DND-41 (cell line): ENCODE results near the gene GALNTL6.

ENCODE experiments used
- ATAC-seq: fragments of 200-7000 bp; cut with Tn5 transposase; 3 replicates; pipeline ENCODE4 v1.9.1; 2021; ENCODE audit warnings: low read depth; ENCODE audit not compliant: insufficient read depth
- DNase-seq: peaks from one replicate; pipeline ENCODE4 v3.0.0-alpha.2; 2020
- H2AFZ ChIP-seq: 2 replicates; pipeline ENCODE4 v1.6.0; 2012; ENCODE audit warnings: low read depth, low read length
- H3K27ac ChIP-seq: 2 replicates; pipeline ENCODE4 v1.5.1; 2012; ENCODE audit warnings: low read length, inconsistent platforms
- H3K27me3 ChIP-seq: fragments of 200-600 bp; sonication (generic); 2 replicates; pipeline ENCODE4 v1.6.0; 2012; ENCODE audit warnings: low read length, mild to moderate bottlenecking, inconsistent platforms; ENCODE audit not compliant: insufficient read depth, poor library complexity
- H3K36me3 ChIP-seq: 2 replicates; pipeline ENCODE4 v1.5.1; 2012; ENCODE audit warnings: low read length, inconsistent platforms; ENCODE audit not compliant: insufficient read depth
- H3K4me1 ChIP-seq: 2 replicates; pipeline ENCODE4 v1.5.1; 2012; ENCODE audit warnings: mild to moderate bottlenecking, low read length; ENCODE audit not compliant: insufficient read depth
- H3K4me2 ChIP-seq: 2 replicates; pipeline ENCODE4 v1.6.0; 2012; ENCODE audit warnings: mild to moderate bottlenecking, moderate library complexity, low read length, inconsistent platforms; ENCODE audit not compliant: insufficient read depth
- H3K4me3 ChIP-seq, 2 experiments: fragments of 200-600 bp in 1 of 2; shearing (Covaris generic) in 1 of 2; 2 replicates each; pipeline ENCODE4 v1.5.1; 2012 to 2016; ENCODE audit warnings: inconsistent platforms in 2 of 2, low read length in 2 of 2, mild to moderate bottlenecking in 2 of 2, low read depth in 1 of 2, moderate library complexity in 1 of 2
- H3K79me2 ChIP-seq: 2 replicates; pipeline ENCODE4 v1.6.0; 2012; ENCODE audit warnings: low read length, inconsistent platforms; ENCODE audit not compliant: insufficient read depth
- H3K9ac ChIP-seq: 2 replicates; pipeline ENCODE4 v1.6.0; 2012; ENCODE audit warnings: low read depth, mild to moderate bottlenecking, inconsistent platforms, low read length, moderate library complexity
- H3K9me3 ChIP-seq: 2 replicates; pipeline ENCODE4 v1.5.1; 2012; ENCODE audit warnings: low read length, moderate library complexity, mild to moderate bottlenecking, inconsistent platforms; ENCODE audit not compliant: insufficient read depth, severe bottlenecking
- H4K20me1 ChIP-seq: 2 replicates; pipeline ENCODE4 v1.6.0; 2012; ENCODE audit warnings: low read length; ENCODE audit not compliant: insufficient read depth
- CTCF ChIP-seq: IDR thresholded peaks from 2 replicates; pipeline ENCODE4 v1.5.1; 2012; ENCODE audit warnings: borderline replicate concordance, low read length, moderate library complexity, mild to moderate bottlenecking; ENCODE audit not compliant: poor library complexity, severe bottlenecking; ENCODE audit errors: extremely low read depth
- EZH2 ChIP-seq: IDR thresholded peaks from 3 replicates; pipeline ENCODE4 v1.6.1; 2012; ENCODE audit warnings: borderline replicate concordance, low read depth, mild to moderate bottlenecking, moderate library complexity, low read length, inconsistent platforms; ENCODE audit not compliant: severe bottlenecking

Gene GALNTL6

GRCh38 chr4:173044340-173044739 lies 1231.1 kb downstream of the GALNTL6 start:
- H3K27me3 ChIP-seq, result no peaks in the 10 kb centered on the region
- no peak for DNase-seq
- no peaks in the 10 kb centered on the region for H3K36me3 ChIP-seq
- H3K9me3 ChIP-seq, result no peaks in the 10 kb centered on the region
- no peak overlapping the region for H3K4me2 ChIP-seq
- H3K4me3 ChIP-seq, result no peak overlapping the region
- H3K4me1 ChIP-seq, result peaks cover 8% of the 10 kb centered on the region
- TF ChIP-seq CTCF, result no peak
- TF ChIP-seq EZH2, result no peak
- H3K9ac ChIP-seq, result no peak overlapping the region
- H3K27ac ChIP-seq, result no peak overlapping the region
- ATAC-seq, result no peak
- H2AFZ ChIP-seq, result no peak overlapping the region
- no peaks in the 10 kb centered on the region for H3K79me2 ChIP-seq
- no peaks in the 10 kb centered on the region for H4K20me1 ChIP-seq

DNA sequence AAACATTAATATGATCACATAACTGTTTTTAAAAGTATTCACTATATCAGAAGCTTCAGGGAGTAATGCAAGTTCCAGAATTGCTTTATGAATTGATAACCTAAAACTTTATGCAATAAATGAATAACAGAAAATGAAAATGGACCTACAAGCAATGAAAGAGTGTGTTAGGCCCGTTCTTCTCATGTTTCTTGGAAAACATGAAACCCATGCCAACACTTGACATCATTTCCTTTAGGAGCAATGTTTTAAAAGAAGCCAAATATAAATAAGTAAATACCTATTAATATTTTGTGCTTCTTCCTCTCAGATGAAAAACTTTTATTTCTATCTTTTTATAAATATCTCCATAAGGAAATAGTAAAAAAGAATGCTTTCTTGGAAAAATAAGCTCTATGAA lies 1232.4 kb downstream of the GALNTL6 start:
- no peaks in the 10 kb centered on the region for H3K27me3 ChIP-seq
- DNase-seq (no peak), ATAC-seq (no peak)
- no peak overlapping the region for H2AFZ ChIP-seq
- TF ChIP-seq EZH2, result no peak
- no peak for TF ChIP-seq CTCF
- H3K9ac ChIP-seq, result no peak overlapping the region
- no peaks in the 10 kb centered on the region for H4K20me1 ChIP-seq
- H3K4me3 ChIP-seq, result no peak overlapping the region
- no peaks in the 10 kb centered on the region for H3K79me2 ChIP-seq
- H3K9me3 ChIP-seq, result no peaks in the 10 kb centered on the region
- H3K36me3 ChIP-seq, result no peaks in the 10 kb centered on the region
- H3K4me2 ChIP-seq, result no peak overlapping the region
- H3K27ac ChIP-seq, result no peak overlapping the region
- H3K4me1 ChIP-seq, result no peaks in the 10 kb centered on the region; the same call in 1 of the 2 replicates

DNA sequence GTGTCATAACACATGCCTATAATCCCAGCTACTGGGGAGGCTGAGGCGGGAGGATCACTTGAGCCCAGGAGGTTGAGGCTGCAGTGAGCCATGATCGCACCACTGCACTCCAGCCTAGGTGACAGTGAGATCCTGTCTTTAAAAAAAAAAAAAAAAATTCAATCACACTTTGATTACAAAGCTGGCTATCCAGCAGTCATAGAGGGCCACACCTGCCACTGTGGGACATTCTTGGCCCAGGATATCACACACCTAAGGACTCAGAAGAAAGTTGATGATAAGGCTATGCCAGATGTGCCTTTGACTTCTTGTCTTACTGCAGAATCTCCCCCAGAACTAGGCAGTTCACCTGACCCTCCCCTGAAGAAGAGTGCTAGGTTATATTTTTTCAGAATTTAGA lies 1232.9 kb downstream of the GALNTL6 start:
- no peak for ATAC-seq
- no peak overlapping the region for H3K9ac ChIP-seq

More for the DNA sequence above, 1232.9 kb downstream of the GALNTL6 start:
- Histone ChIP-seq H3K4me1 (no peaks in the 10 kb centered on the region), H3K27me3 (no peaks in the 10 kb centered on the region), H3K9me3 (no peaks in the 10 kb centered on the region), H3K79me2 (no peaks in the 10 kb centered on the region), H4K20me1 (no peaks in the 10 kb centered on the region), H3K4me3 (no peak overlapping the region), H3K4me2 (no peak overlapping the region), H3K36me3 (no peaks in the 10 kb centered on the region), H2AFZ (no peak overlapping the region), H3K27ac (no peak overlapping the region)
- no peak for DNase-seq
- TF ChIP-seq EZH2 (no peak), CTCF (no peak)
